Stimulated activated memory B cell treated with anti-CD40 and anti-IgM and Interleukin-4, amounts not matched to agents 10 μg/mL and 1 μg/mL and 100 μg/mL, for 72 hours (primary cell): Measurements from ENCODE around the gene PAN3.

ENCODE experiments used
- ATAC-seq: fragments of 150-1000 bp; cut with Tn5 transposase; 2 replicates; pipeline ENCODE4 v1.10.0; 2021
- H3K27ac Mint-ChIP-seq: one replicate; pipeline ENCODE4 v1.8.0; 2022; ENCODE audit warnings: mild to moderate bottlenecking, mixed read lengths
- H3K27me3 Mint-ChIP-seq: one replicate; pipeline ENCODE4 v1.8.0; 2022; ENCODE audit warnings: mixed read lengths
- H3K36me3 Mint-ChIP-seq: one replicate; pipeline ENCODE4 v1.8.0; 2022; ENCODE audit warnings: mixed read lengths
- H3K4me1 Mint-ChIP-seq: one replicate; pipeline ENCODE4 v1.8.0; 2022; ENCODE audit warnings: mixed read lengths
- H3K4me3 Mint-ChIP-seq: one replicate; pipeline ENCODE4 v1.8.0; 2022; ENCODE audit warnings: mild to moderate bottlenecking, moderate library complexity, mixed read lengths
- H3K9me3 Mint-ChIP-seq: one replicate; pipeline ENCODE4 v1.8.0; 2022; ENCODE audit warnings: mixed read lengths

Gene PAN3

GRCh38 chr13:28229522-28230411 is 91.4 kb downstream of the PAN3 start:
- Mint-ChIP-seq H3K4me3 (no peak overlapping the region), H3K4me1 (peaks cover 1% of the 10 kb centered on the region), H3K27me3 (no peaks in the 10 kb centered on the region), H3K9me3 (no peaks in the 10 kb centered on the region), H3K27ac (no peak overlapping the region), H3K36me3 (peaks cover 13% of the 10 kb centered on the region)
- no peak for ATAC-seq

DNA sequence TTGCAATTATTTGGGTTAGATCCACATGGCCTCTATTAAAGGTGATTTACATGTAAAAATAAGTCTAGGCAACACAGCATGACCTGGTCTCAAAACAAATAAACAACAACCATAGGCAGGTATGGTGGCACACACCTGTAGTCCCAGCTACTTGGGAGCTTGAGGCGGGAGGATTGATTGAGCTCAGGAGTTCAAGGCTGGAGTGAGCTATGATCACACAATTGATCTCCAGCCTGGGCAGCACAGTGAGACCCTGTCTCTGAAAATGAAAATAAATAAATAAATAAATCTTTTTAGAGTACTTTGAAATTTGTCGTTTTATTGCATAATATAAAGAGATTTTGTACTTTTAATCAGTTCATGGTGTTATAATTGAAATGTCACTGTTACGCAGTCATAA is 93.3 kb downstream of the PAN3 start:
- Mint-ChIP-seq H3K4me3 (no peak overlapping the region), H3K27ac (no peak overlapping the region), H3K27me3 (no peaks in the 10 kb centered on the region), H3K9me3 (no peaks in the 10 kb centered on the region), H3K36me3 (peaks cover 27% of the 10 kb centered on the region), H3K4me1 (peaks cover 7% of the 10 kb centered on the region)
- no peak for ATAC-seq

GRCh38 chr13:28237944-28238343 is 99.6 kb downstream of the PAN3 start:
- Mint-ChIP-seq H3K27me3 (no peaks in the 10 kb centered on the region), H3K9me3 (no peaks in the 10 kb centered on the region), H3K27ac (peak overlapping the region; percentile 11), H3K4me3 (no peak overlapping the region), H3K36me3 (peaks cover 47% of the 10 kb centered on the region), H3K4me1 (peaks cover 12% of the 10 kb centered on the region)
- ATAC-seq = no peak

DNA sequence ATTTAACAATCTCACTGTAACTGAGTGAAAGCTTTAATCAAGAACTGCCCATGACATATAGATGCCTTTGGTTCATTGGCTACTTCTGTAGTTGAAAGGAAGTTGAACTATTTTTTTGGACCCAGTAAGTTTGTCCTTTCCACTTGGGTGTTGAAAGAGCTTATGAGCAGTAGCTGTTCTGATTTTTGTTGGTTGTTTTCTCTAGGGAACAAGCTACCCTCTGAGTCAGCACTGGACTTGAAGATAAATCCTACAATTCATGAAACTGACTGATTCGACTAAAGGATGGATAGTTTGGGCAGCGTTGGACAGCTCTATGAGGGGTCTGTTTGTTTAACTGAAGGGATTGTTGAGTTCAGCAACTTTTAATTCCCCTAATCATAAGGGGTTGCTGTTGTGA is 101.0 kb downstream of the PAN3 start:
- peak overlapping the region; percentile 11 for H3K27ac Mint-ChIP-seq
- ATAC-seq = no peak
- H3K9me3 Mint-ChIP-seq = no peaks in the 10 kb centered on the region
- H3K4me3 Mint-ChIP-seq = no peak overlapping the region
- H3K27me3 Mint-ChIP-seq = no peaks in the 10 kb centered on the region
- H3K36me3 Mint-ChIP-seq = peaks cover 59% of the 10 kb centered on the region
- peaks cover 12% of the 10 kb centered on the region for H3K4me1 Mint-ChIP-seq

GRCh38 chr13:28245465-28245864 is 107.1 kb downstream of the PAN3 start:
- peak overlapping the region; percentile 54 for H3K27ac Mint-ChIP-seq
- H3K4me3 Mint-ChIP-seq = no peak overlapping the region
- peaks cover 4% of the 10 kb centered on the region for H3K9me3 Mint-ChIP-seq
- peaks cover 49% of the 10 kb centered on the region for H3K4me1 Mint-ChIP-seq
- no peak for ATAC-seq
- H3K36me3 Mint-ChIP-seq = peaks cover 86% of the 10 kb centered on the region
- no peaks in the 10 kb centered on the region for H3K27me3 Mint-ChIP-seq

DNA sequence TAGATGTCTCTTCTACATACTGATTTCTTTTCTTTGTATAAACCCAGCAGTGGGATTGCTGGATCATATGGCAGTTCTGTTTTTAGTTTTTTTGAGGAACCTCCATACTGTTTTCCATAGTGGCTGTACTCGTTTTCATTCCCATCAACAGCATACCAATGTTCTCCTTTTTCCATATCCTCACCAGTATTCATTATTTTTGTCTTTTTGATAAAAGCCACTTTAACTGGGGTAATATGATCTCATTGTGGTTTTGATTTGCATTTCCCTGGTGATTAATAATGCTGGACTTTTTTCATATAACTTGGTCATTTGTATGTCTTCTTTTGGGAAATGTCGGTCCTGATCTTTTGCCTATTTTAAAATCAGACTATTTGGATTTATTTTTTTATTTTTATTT is 108.5 kb downstream of the PAN3 start:
- peaks cover 86% of the 10 kb centered on the region for H3K36me3 Mint-ChIP-seq
- no peaks in the 10 kb centered on the region for H3K27me3 Mint-ChIP-seq
- peak overlapping the region; percentile 77 for H3K27ac Mint-ChIP-seq
- no peak for ATAC-seq
- H3K4me1 Mint-ChIP-seq = peaks cover 62% of the 10 kb centered on the region
- H3K9me3 Mint-ChIP-seq = peaks cover 4% of the 10 kb centered on the region
- no peak overlapping the region for H3K4me3 Mint-ChIP-seq

DNA sequence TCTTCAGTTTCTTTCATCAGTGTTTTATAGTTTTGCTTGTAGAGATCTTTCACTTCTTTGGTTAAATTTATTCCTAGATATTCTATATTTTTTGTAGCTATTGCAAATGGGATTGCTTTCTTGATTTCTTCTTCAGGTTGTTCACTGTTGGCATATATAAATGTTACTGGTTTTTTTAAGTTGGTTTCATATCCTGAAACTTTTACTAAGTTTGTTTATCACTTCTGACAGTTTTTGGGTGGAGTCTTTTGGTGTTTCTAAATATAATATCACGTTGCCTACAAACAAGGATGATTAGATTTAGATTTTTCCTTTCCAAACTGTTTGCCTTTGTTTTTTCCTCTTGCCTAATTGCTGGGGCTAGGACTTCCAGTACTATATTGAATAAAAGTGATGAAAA is 109.7 kb downstream of the PAN3 start:
- Mint-ChIP-seq H3K9me3 (peaks cover 4% of the 10 kb centered on the region), H3K4me3 (peak overlapping the region; percentile 35), H3K36me3 (peaks cover 80% of the 10 kb centered on the region), H3K27me3 (no peaks in the 10 kb centered on the region), H3K4me1 (peaks cover 63% of the 10 kb centered on the region), H3K27ac (peak overlapping the region; percentile 77)
- no peak for ATAC-seq

DNA sequence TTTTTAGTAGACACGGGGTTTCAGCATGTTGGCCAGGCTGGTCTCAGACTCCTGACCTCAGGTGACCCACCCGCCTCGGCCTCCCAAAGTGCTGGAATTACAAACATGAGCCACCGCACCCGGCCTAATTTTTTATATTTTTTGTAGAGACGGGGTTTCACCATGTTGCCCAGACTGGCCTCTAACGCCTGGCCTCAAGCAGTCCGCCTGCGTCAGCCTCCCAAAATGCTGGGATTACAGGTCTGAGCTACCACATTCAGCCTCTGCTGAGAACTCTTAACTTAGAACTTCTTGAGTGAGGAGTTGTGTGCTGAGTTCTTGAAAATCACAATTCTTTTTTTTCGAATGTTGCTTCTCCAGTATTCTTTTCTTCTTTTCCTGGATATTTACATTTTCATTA is 112.2 kb downstream of the PAN3 start:
- Mint-ChIP-seq H3K27me3 (no peaks in the 10 kb centered on the region), H3K36me3 (peaks cover 70% of the 10 kb centered on the region), H3K4me1 (peaks cover 68% of the 10 kb centered on the region), H3K4me3 (no peak overlapping the region), H3K27ac (peak overlapping the region; percentile 64), H3K9me3 (peaks cover 4% of the 10 kb centered on the region)
- no peak for ATAC-seq

DNA sequence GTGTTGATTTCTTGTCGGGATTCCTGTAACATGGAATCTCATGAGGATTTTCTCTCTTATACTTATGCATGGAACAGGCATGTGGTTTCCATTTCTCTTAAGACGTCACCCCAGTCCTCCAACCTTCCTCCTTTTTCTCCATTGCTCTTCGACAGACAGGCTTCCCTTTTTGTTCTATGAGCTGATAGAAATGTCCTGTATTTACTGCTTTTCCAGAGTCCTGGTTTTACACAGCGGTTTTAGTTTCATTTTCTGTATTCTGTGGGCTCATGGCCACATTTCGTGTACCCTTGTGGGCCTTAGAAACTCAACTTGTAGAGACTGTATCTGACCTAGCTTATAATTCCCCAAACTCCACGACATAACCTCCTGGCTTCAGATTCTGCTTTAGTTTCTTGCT is 113.1 kb downstream of the PAN3 start:
- peaks cover 61% of the 10 kb centered on the region for H3K4me1 Mint-ChIP-seq
- no peak overlapping the region for H3K4me3 Mint-ChIP-seq
- peaks cover 67% of the 10 kb centered on the region for H3K36me3 Mint-ChIP-seq
- no peak for ATAC-seq
- H3K9me3 Mint-ChIP-seq = peaks cover 1% of the 10 kb centered on the region
- H3K27ac Mint-ChIP-seq = peak overlapping the region; percentile 64
- H3K27me3 Mint-ChIP-seq = no peaks in the 10 kb centered on the region

GRCh38 chr13:28252547-28252946 is 114.2 kb downstream of the PAN3 start:
- peak overlapping the region; percentile 20 for H3K27ac Mint-ChIP-seq
- H3K4me1 Mint-ChIP-seq = peaks cover 57% of the 10 kb centered on the region
- no peak overlapping the region for H3K4me3 Mint-ChIP-seq
- H3K9me3 Mint-ChIP-seq = no peaks in the 10 kb centered on the region
- H3K36me3 Mint-ChIP-seq = peaks cover 65% of the 10 kb centered on the region
- no peak for ATAC-seq
- no peaks in the 10 kb centered on the region for H3K27me3 Mint-ChIP-seq

DNA sequence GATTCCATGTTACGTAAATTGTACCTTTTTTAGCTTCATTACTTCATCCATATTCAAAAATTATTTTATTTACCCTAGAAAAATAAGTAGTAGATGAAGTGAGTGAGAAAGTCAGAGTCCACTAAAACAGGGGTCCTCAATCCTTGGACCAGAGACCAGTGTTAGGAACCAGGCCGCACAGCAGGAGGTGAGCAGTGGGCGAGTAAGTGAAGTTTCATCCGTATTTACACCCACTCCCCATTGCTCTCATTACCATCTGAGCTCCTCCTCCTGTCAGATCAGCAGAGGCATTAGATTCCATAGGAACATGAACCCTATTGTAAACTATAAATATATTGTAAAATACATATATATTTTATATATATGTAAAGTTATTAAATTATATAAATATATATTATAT is 119.0 kb downstream of the PAN3 start:
- Mint-ChIP-seq H3K27me3 (no peaks in the 10 kb centered on the region), H3K36me3 (peaks cover 44% of the 10 kb centered on the region), H3K4me3 (no peak overlapping the region), H3K27ac (no peak overlapping the region), H3K4me1 (peaks cover 27% of the 10 kb centered on the region), H3K9me3 (no peaks in the 10 kb centered on the region)
- no peak for ATAC-seq

DNA sequence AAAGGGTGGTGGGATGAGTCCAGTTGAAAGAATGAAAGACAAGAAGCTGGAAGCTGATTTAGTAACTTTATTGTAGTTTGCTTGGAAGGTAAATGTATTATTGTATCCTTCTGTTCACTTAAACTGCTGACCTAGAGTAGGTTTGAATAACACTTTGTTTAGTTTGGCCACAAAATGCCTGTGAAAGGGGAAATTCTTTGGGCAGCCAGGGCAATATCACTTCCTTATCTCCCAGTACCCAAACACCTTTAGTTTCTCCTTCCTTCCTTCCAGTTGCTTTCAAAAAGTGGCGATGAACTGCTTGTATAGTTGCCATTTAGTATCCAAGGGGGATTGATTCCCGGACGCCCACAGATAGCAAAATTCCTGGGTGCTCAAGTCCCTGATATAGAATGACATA is 120.1 kb downstream of the PAN3 start:
- H3K27ac Mint-ChIP-seq = peak overlapping the region; percentile 7

GRCh38 chr13:28267497-28267896 is 129.2 kb downstream of the PAN3 start:
- Mint-ChIP-seq H3K27me3 (no peaks in the 10 kb centered on the region), H3K4me3 (no peak overlapping the region), H3K36me3 (peaks cover 57% of the 10 kb centered on the region), H3K9me3 (peaks cover 9% of the 10 kb centered on the region), H3K4me1 (peaks cover 16% of the 10 kb centered on the region), H3K27ac (peak overlapping the region; percentile 62)
- ATAC-seq = no peak

More for the DNA sequence above, 120.1 kb downstream of the PAN3 start:
- H3K27me3 Mint-ChIP-seq = no peaks in the 10 kb centered on the region
- ATAC-seq = no peak
- peaks cover 3% of the 10 kb centered on the region for H3K9me3 Mint-ChIP-seq
- H3K4me1 Mint-ChIP-seq = peaks cover 27% of the 10 kb centered on the region
- peaks cover 53% of the 10 kb centered on the region for H3K36me3 Mint-ChIP-seq
- no peak overlapping the region for H3K4me3 Mint-ChIP-seq

GRCh38 chr13:28268800-28269223 is 130.5 kb downstream of the PAN3 start:
- no peaks in the 10 kb centered on the region for H3K27me3 Mint-ChIP-seq
- peaks cover 6% of the 10 kb centered on the region for H3K9me3 Mint-ChIP-seq
- H3K4me1 Mint-ChIP-seq = peaks cover 16% of the 10 kb centered on the region
- peaks cover 45% of the 10 kb centered on the region for H3K36me3 Mint-ChIP-seq
- H3K27ac Mint-ChIP-seq = peak overlapping the region; percentile 19
- no peak overlapping the region for H3K4me3 Mint-ChIP-seq
- ATAC-seq = peak; percentile 98

- H3K4me3 Mint-ChIP-seq = no peak overlapping the region
- H3K27ac Mint-ChIP-seq = no peak overlapping the region
- H3K4me1 Mint-ChIP-seq = peaks cover 22% of the 10 kb centered on the region
- H3K27me3 Mint-ChIP-seq = no peaks in the 10 kb centered on the region
- H3K9me3 Mint-ChIP-seq = peaks cover 6% of the 10 kb centered on the region
- H3K36me3 Mint-ChIP-seq = peaks cover 52% of the 10 kb centered on the region
- no peak for ATAC-seq
Measured at GRCh38 chr13:28271056-28271840, 132.9 kb downstream of the PAN3 start.
